H1 (cell line): ENCODE measurements around the gene MCF2L.

Experiments used
- EZH2 ChIP-seq: fragments of 200-600 bp; sonication (generic); IDR thresholded peaks from 2 replicates; pipeline ENCODE4 v1.7.1; 2012; ENCODE audit warnings: low read depth, mild to moderate bottlenecking, moderate library complexity, low read length, inconsistent platforms; ENCODE audit not compliant: severe bottlenecking
- GABPA ChIP-seq: IDR thresholded peaks from 2 replicates; pipeline ENCODE4 v1.6.1; 2011; ENCODE audit warnings: mild to moderate bottlenecking, low read length, moderate library complexity, borderline replicate concordance; ENCODE audit not compliant: insufficient read depth
- HDAC6 ChIP-seq: IDR thresholded peaks from one replicate; pipeline ENCODE4 v1.7.1; 2012; ENCODE audit warnings: low read depth, mild to moderate bottlenecking, inconsistent platforms, low read length, moderate library complexity
- POLR2AphosphoS5 ChIP-seq: IDR thresholded peaks from 2 replicates; pipeline ENCODE4 v1.6.1; 2011; ENCODE audit warnings: low read depth, low read length
- RAD21 ChIP-seq, 2 experiments: IDR thresholded peaks in 1 of 2; conservative IDR thresholded peaks in 1 of 2; 2 replicates each; pipeline ENCODE4 v1.6.1; 2011; ENCODE audit warnings: low read depth in 2 of 2, low read length in 2 of 2, improper control_type of control experiment in 1 of 2, inconsistent platforms in 1 of 2, mild to moderate bottlenecking in 1 of 2, moderate library complexity in 1 of 2
- RFX5 ChIP-seq: IDR thresholded peaks from 2 replicates; pipeline ENCODE4 v1.6.1; 2011; ENCODE audit warnings: low read depth, low read length, improper control_type of control experiment, borderline replicate concordance
- SP2 ChIP-seq: IDR thresholded peaks from 2 replicates; pipeline ENCODE4 v1.6.1; 2012; ENCODE audit warnings: mild to moderate bottlenecking, low read length, inconsistent platforms
- TCF12 ChIP-seq: IDR thresholded peaks from 2 replicates; pipeline ENCODE4 v1.6.1; 2011; ENCODE audit warnings: low read depth, mild to moderate bottlenecking, low read length
- TEAD4 ChIP-seq: IDR thresholded peaks from 2 replicates; pipeline ENCODE4 v1.6.1; 2012; ENCODE audit warnings: low read depth, low read length, inconsistent platforms, mixed read lengths
- ZNF274 ChIP-seq: IDR thresholded peaks from 2 replicates; pipeline ENCODE4 v1.7.0; 2012; ENCODE audit warnings: low read length, borderline replicate concordance; ENCODE audit errors: extremely low read depth
- TF ChIP-seq, protein P1 (sequence below), 3 experiments: IDR thresholded peaks; 1 replicate in 2 of 3; 2 replicates in 1 of 3; pipeline versions ENCODE4 v1.5.1 to v1.6.1; 2011; ENCODE audit warnings: low read length in 3 of 3, mild to moderate bottlenecking in 3 of 3, inconsistent platforms in 2 of 3, low read depth in 1 of 3, moderate library complexity in 1 of 3; ENCODE audit not compliant: insufficient read depth in 1 of 3; ENCODE audit errors: control extremely low read depth in 1 of 3

DNA sequence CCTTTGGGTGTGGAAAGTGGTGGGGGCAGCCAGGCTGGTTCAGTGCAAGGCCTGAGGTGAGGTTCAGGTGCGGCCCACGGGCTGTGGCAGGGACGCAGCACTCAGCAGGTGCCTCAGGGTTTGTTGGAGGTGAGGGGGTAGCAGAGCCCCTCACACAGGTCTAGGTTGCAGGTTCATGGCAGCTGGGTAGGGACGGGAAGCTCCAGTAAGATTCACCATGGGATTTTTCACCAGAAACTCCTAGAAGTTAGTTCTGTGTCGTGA is 14.0 kb downstream of the MCF2L start:
- no peak for TF ChIP-seq HDAC6
- no peak for TF ChIP-seq SP2
- TF ChIP-seq, protein P1, sequence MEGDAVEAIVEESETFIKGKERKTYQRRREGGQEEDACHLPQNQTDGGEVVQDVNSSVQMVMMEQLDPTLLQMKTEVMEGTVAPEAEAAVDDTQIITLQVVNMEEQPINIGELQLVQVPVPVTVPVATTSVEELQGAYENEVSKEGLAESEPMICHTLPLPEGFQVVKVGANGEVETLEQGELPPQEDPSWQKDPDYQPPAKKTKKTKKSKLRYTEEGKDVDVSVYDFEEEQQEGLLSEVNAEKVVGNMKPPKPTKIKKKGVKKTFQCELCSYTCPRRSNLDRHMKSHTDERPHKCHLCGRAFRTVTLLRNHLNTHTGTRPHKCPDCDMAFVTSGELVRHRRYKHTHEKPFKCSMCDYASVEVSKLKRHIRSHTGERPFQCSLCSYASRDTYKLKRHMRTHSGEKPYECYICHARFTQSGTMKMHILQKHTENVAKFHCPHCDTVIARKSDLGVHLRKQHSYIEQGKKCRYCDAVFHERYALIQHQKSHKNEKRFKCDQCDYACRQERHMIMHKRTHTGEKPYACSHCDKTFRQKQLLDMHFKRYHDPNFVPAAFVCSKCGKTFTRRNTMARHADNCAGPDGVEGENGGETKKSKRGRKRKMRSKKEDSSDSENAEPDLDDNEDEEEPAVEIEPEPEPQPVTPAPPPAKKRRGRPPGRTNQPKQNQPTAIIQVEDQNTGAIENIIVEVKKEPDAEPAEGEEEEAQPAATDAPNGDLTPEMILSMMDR (IDR thresholded peaks at IDR 0.05; ENCODE audit: control extremely low read depth in 1 of 3, insufficient read depth in 1 of 3, low read depth in 1 of 3, low read length in 3 of 3), result no peak
- no peak for TF ChIP-seq RFX5
- TF ChIP-seq ZNF274, result no peak
- TF ChIP-seq EZH2, result no peak
- no peak for TF ChIP-seq TCF12
- no peak for TF ChIP-seq TEAD4
- TF ChIP-seq POLR2AphosphoS5, result no peak
- TF ChIP-seq GABPA, result no peak
- no peak for TF ChIP-seq RAD21 (IDR thresholded peaks at IDR 0.05 in 1 of 2, conservative IDR thresholded peaks at IDR 0.05 in 1 of 2; ENCODE audit: low read depth in 2 of 2, low read length in 2 of 2)
